Activated T-helper 2 cell treated with anti-CD3 and anti-CD28 coated beads, Interferon-gamma antibody, Interleukin-2, Interleukin-4, amounts not matched to agents 10 μg/mL and 5 μg/mL and 100 μg/mL, durations not matched to agents 14 hours and 24 hours and 36 hours (primary cell): ENCODE measurements around the gene ADGRD2. TPM values are rescaled to one million over a fixed set of nuclear protein-coding genes. Genes with fewer than 3 reads are reported as not detected.

ENCODE experiments used
- DNase-seq: peaks from one replicate; pipeline ENCODE4 v3.0.0; 2021; ENCODE audit warnings: low spot score
- H3K27ac Mint-ChIP-seq: one replicate; pipeline ENCODE4 v1.8.0; 2021; ENCODE audit warnings: mixed read lengths
- H3K27me3 Mint-ChIP-seq: one replicate; pipeline ENCODE4 v1.8.0; 2021; ENCODE audit warnings: low read depth, mixed read lengths
- H3K36me3 Mint-ChIP-seq: one replicate; pipeline ENCODE4 v1.8.0; 2021; ENCODE audit warnings: low read depth, mixed read lengths
- H3K4me1 Mint-ChIP-seq: one replicate; pipeline ENCODE4 v1.8.0; 2021; ENCODE audit warnings: low read depth, mixed read lengths
- H3K4me3 Mint-ChIP-seq: one replicate; pipeline ENCODE4 v1.8.0; 2021; ENCODE audit warnings: low read depth, mild to moderate bottlenecking, moderate library complexity, mixed read lengths
- H3K9me3 Mint-ChIP-seq: one replicate; pipeline ENCODE4 v1.8.0; 2021; ENCODE audit warnings: mixed read lengths
- intact Hi-C: fragments of 100-400 bp; cut with micrococcal nuclease; formaldehyde crosslinking; loops from one replicate; pipeline ENCODE4 v1.15.1; 2023
- total RNA-seq: library from RNA; stranded (reverse); gene quantifications from 2 replicates; pipeline ENCODE4 v1.2.3, GENCODE V29; 2022

ADGRD2 gene
- total RNA-seq, 1 donor from 2014 or later: not detected

GRCh38 chr9:124479947-124480620 lies 29.8 kb downstream of the ADGRD2 start:
- H3K9me3 Mint-ChIP-seq: no peaks in the 10 kb centered on the region
- DNase-seq: no peak
- H3K27ac Mint-ChIP-seq: no peak overlapping the region
- H3K4me1 Mint-ChIP-seq: no peaks in the 10 kb centered on the region
- H3K36me3 Mint-ChIP-seq: no peaks in the 10 kb centered on the region
- intact Hi-C loops: no loop called here
- no peak overlapping the region for H3K4me3 Mint-ChIP-seq
- H3K27me3 Mint-ChIP-seq: peaks cover 8% of the 10 kb centered on the region

DNA sequence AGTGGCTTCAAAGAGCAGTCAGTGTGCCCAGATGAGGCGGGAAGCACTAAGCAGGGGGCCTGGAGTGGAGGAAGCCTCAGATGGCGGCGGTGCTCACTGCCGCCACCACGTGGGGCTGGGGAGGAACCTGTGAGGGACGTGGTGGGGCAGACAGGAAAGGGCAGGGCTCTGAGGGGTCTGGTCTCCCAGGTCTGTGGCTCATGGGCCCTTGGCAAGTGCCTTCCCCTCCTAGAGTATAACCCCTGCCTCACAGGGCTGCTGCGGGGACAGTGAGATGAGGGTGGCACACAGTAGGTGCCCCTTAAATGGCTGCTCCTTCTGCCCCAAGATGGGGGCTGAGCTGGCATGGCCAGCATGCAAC lies 30.4 kb downstream of the ADGRD2 start:
- Mint-ChIP-seq H3K27ac (no peak overlapping the region), H3K4me1 (no peaks in the 10 kb centered on the region), H3K27me3 (peaks cover 8% of the 10 kb centered on the region), H3K4me3 (no peak overlapping the region), H3K9me3 (no peaks in the 10 kb centered on the region), H3K36me3 (no peaks in the 10 kb centered on the region)
- intact Hi-C loops: no loop called here
- DNase-seq: no peak

GRCh38 chr9:124481115-124481514 lies 30.9 kb downstream of the ADGRD2 start:
- Mint-ChIP-seq H3K9me3 (no peaks in the 10 kb centered on the region), H3K4me3 (no peak overlapping the region), H3K27ac (no peak overlapping the region), H3K36me3 (no peaks in the 10 kb centered on the region), H3K27me3 (peaks cover 8% of the 10 kb centered on the region), H3K4me1 (no peaks in the 10 kb centered on the region)
- no peak for DNase-seq
- intact Hi-C loops: no loop called here

DNA sequence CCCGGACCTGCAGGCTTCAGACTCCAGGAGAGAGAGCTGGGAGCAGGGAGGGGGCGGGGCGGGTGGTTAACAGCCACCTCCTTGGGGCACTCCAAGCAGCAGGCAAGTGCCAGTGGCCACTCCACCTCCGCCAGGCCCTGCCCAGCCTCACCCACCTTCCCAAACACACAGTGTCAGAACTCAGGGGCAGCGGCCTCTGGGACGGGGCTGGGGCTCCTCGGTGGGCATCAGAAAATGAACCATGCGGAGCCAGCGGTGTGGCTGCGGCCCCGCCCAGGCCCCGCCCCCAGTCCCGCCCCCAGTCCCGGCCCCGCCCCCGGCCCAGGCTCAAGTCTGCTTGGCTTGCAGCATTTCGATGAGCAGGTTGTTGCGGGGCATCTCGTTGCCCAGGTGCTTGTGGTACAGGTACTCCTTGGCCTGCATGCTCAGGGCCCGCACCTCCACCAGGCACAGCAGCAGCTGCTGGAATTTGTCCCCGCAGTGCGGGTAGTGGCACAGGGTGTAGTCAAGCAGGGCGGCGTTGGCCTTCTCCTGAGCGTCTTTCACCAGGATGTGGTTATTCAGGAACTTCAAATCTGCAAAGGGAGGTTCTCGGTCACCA lies 32.3 kb downstream of the ADGRD2 start:
- no peak for DNase-seq
- H3K36me3 Mint-ChIP-seq: no peaks in the 10 kb centered on the region
- no peaks in the 10 kb centered on the region for H3K9me3 Mint-ChIP-seq
- peaks cover 8% of the 10 kb centered on the region for H3K27me3 Mint-ChIP-seq
- intact Hi-C loops: no loop called here
- no peak overlapping the region for H3K4me3 Mint-ChIP-seq
- H3K27ac Mint-ChIP-seq: no peak overlapping the region
- H3K4me1 Mint-ChIP-seq: no peaks in the 10 kb centered on the region

GRCh38 chr9:124483481-124483880 lies 33.2 kb downstream of the ADGRD2 start:
- Mint-ChIP-seq H3K27me3 (peaks cover 7% of the 10 kb centered on the region), H3K36me3 (no peaks in the 10 kb centered on the region), H3K9me3 (no peaks in the 10 kb centered on the region), H3K4me3 (no peak overlapping the region), H3K27ac (no peak overlapping the region), H3K4me1 (no peaks in the 10 kb centered on the region)
- intact Hi-C loops: no loop called here
- no peak for DNase-seq

- peaks cover 2% of the 10 kb centered on the region for H3K27me3 Mint-ChIP-seq
- no peaks in the 10 kb centered on the region for H3K4me1 Mint-ChIP-seq
- no peak overlapping the region for H3K4me3 Mint-ChIP-seq
- no peak for DNase-seq
- H3K27ac Mint-ChIP-seq: no peak overlapping the region
- no peaks in the 10 kb centered on the region for H3K36me3 Mint-ChIP-seq
- intact Hi-C loops: no loop called here
- no peaks in the 10 kb centered on the region for H3K9me3 Mint-ChIP-seq
Observed at GRCh38 chr9:124485201-124485600, 35.0 kb downstream of the ADGRD2 start.

- Mint-ChIP-seq H3K36me3 (no peaks in the 10 kb centered on the region), H3K9me3 (no peaks in the 10 kb centered on the region), H3K27ac (no peak overlapping the region), H3K4me3 (no peak overlapping the region), H3K27me3 (no peaks in the 10 kb centered on the region), H3K4me1 (no peaks in the 10 kb centered on the region)
- no peak for DNase-seq
- intact Hi-C loops: no loop called here
Observed at GRCh38 chr9:124485936-124486335, 35.7 kb downstream of the ADGRD2 start.

DNA sequence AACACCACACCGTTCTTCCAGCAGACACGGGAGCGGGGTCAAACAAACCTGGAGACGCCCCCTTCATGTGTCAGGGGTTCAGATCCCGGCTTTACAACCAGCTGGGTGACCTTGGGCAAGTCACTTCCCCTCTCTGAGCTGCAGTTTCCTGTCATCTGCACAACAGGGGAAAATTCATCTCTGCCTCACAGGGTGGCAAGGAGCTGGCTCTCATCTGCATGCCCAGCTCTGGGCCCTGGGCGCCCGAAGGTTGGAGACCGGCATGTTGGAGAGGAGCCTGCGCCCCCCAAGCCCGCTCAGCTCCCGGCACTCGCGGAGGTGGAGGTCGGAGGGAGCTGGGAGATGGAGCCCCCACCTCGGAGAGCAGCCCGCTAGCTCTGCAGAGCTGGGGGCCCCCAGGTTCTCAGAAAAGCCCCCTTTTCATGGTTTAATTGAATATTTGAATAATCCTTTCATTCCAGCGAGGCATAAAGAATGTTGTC lies 36.6 kb downstream of the ADGRD2 start:
- no peak overlapping the region for H3K27ac Mint-ChIP-seq
- H3K9me3 Mint-ChIP-seq: no peaks in the 10 kb centered on the region
- H3K36me3 Mint-ChIP-seq: no peaks in the 10 kb centered on the region
- DNase-seq: no peak
- H3K4me1 Mint-ChIP-seq: no peaks in the 10 kb centered on the region
- H3K4me3 Mint-ChIP-seq: no peak overlapping the region
- intact Hi-C loops: no loop called here
- H3K27me3 Mint-ChIP-seq: no peaks in the 10 kb centered on the region

DNA sequence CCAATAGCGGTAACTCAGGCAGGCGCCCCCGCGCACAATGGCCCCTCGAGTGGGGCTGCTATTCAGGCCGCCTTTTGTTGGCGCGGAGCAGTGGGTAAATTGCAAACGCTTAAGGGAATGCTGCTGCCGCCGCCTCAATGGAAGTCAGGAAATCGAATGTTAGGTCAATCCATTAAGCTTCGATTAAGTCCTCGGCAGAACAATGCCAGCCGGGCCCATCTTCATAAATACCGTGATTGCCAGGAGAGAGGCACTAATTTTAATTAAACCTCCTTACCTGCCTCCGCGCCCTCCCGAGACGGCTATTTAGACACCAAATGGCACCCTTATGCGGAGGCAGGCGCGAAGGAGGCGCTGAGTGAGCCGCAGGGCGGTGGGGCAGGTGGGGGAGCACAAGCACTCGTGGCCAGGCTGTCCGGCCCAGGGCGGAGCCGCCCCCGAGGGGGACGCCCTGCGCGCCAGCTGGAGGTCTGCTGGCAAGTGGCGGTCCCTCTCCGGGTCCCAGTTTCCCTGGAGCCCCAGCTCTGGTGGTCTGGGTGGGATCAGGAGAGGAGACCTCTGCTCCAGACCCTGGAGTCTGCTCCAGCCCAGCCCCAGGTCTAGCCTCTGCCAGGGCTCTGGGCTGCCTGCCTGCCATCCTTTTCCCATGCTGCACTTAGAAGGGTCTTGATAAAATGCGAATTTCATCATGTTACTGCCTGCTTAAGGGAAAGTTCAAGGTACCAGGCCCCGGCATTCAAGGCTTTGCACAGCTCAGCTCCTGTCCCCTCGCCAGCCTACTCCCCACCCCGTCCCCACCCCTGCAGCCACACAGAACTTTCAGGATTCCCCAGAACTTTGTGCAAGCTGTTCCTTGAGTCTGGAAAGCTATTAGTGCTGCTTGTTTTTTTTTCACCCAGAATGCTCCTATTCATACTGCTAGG lies 37.3 kb downstream of the ADGRD2 start:
- Mint-ChIP-seq H3K27me3 (no peaks in the 10 kb centered on the region), H3K27ac (no peak overlapping the region), H3K9me3 (no peaks in the 10 kb centered on the region), H3K4me3 (no peak overlapping the region), H3K36me3 (no peaks in the 10 kb centered on the region), H3K4me1 (no peaks in the 10 kb centered on the region)
- intact Hi-C loops: no loop called here
- no peak for DNase-seq

- no peaks in the 10 kb centered on the region for H3K9me3 Mint-ChIP-seq
- no peaks in the 10 kb centered on the region for H3K27me3 Mint-ChIP-seq
- no peaks in the 10 kb centered on the region for H3K36me3 Mint-ChIP-seq
- H3K27ac Mint-ChIP-seq: no peak overlapping the region
- intact Hi-C loops: no loop called here
- no peak for DNase-seq
- H3K4me1 Mint-ChIP-seq: no peaks in the 10 kb centered on the region
- no peak overlapping the region for H3K4me3 Mint-ChIP-seq
Observed at GRCh38 chr9:124488641-124489210, 38.5 kb downstream of the ADGRD2 start.

DNA sequence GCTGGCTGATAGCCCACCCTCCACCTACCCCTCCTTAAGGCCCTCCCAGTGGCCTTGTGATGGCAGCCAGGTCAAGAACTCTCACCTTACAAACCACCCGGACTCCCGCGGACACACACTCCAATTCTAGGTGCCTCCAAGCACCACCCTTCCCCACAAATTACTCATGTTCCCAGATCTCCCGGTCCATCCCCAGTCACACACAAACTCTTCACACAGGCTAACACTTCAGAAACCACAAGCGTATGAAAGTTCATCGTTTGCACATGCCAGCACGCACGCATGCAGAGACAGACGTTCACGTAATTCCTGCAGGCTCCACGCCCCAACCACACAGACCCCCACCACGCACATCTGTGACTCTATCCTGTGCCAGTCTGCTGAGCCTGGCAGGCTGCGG lies 39.0 kb downstream of the ADGRD2 start:
- no peaks in the 10 kb centered on the region for H3K4me1 Mint-ChIP-seq
- no peak overlapping the region for H3K27ac Mint-ChIP-seq
- no peaks in the 10 kb centered on the region for H3K9me3 Mint-ChIP-seq
- H3K27me3 Mint-ChIP-seq: no peaks in the 10 kb centered on the region
- H3K36me3 Mint-ChIP-seq: no peaks in the 10 kb centered on the region
- H3K4me3 Mint-ChIP-seq: no peak overlapping the region
- intact Hi-C loops: no loop called here
- DNase-seq: no peak

- Mint-ChIP-seq H3K9me3 (no peaks in the 10 kb centered on the region), H3K36me3 (no peaks in the 10 kb centered on the region), H3K4me1 (no peaks in the 10 kb centered on the region), H3K4me3 (no peak overlapping the region), H3K27ac (no peak overlapping the region), H3K27me3 (no peaks in the 10 kb centered on the region)
- intact Hi-C loops: no loop called here
- no peak for DNase-seq
Observed at GRCh38 chr9:124490004-124490403, 39.8 kb downstream of the ADGRD2 start.
